Endothelial cell of umbilical vein (primary cell): ENCODE results near the gene BTN2A1.

Source experiments
- CTCF ChIP-seq, 2 donors: IDR thresholded peaks; 1 replicate in 1 of 2; 2 replicates in 1 of 2; pipeline ENCODE4 v1.5.1; 2011; ENCODE audit warnings: low read length in 2 of 2, mild to moderate bottlenecking in 2 of 2, moderate library complexity in 2 of 2, control low read depth in 1 of 2, inconsistent platforms in 1 of 2, low read depth in 1 of 2; ENCODE audit not compliant: insufficient read depth in 1 of 2; ENCODE audit errors: extremely low read depth in 1 of 2
- MAX ChIP-seq: IDR thresholded peaks from 2 replicates; pipeline ENCODE4 v1.6.1; 2011; ENCODE audit not compliant: insufficient read depth, insufficient read length
- POLR2A ChIP-seq: IDR thresholded peaks from 2 replicates; pipeline ENCODE4 v1.6.1; 2012; ENCODE audit warnings: low read depth, mild to moderate bottlenecking, control low read depth, low read length
- POLR2AphosphoS5 ChIP-seq: IDR thresholded peaks from 2 replicates; pipeline ENCODE4 v1.6.1; 2012; ENCODE audit warnings: low read depth, mild to moderate bottlenecking, control low read depth, low read length, moderate library complexity; ENCODE audit not compliant: insufficient read depth

GRCh38 chr6:26437550-26437949 lies 20.2 kb upstream of the BTN2A1 start:
- TF ChIP-seq POLR2AphosphoS5 (no peak), CTCF (IDR thresholded peaks at IDR 0.05; ENCODE audit: extremely low read depth in 1 of 2, insufficient read depth in 1 of 2, low read depth in 1 of 2, low read length in 2 of 2) (no peak), MAX (no peak), POLR2A (no peak)
